HCT116 (cell line): ENCODE measurements around the gene CCDC32. TPM values are rescaled to one million over a fixed set of nuclear protein-coding genes. Genes with fewer than 3 reads are reported as not detected.

Experiments used
- ATAC-seq: fragments of 200-7000 bp; cut with Tn5 transposase; 2 replicates; pipeline ENCODE4 v1.9.1; 2020; ENCODE audit warnings: mild to moderate bottlenecking, moderate library complexity
- BruUV-seq: library from RNA; stranded (reverse); fragments of 400-500 nt; replicated peaks from 2 replicates; lab custom pipeline; 2021; lab: Mats Ljungman, UMichigan
- CTCF ChIA-PET: fragments of 300-600 bp; sonication (Branson Sonifier 250); formaldehyde crosslinking; loops from one replicate; lab custom pipeline; 2021; ENCODE audit warnings: antibody characterized with exemption; lab: Charles Lee
- POLR2A ChIA-PET: fragments of 300-600, 350-600 bp; sonication (Branson Sonifier 250); formaldehyde crosslinking; loops from one replicate; lab custom pipeline; 2021; ENCODE audit warnings: antibody characterized with exemption; lab: Charles Lee
- RAD21 ChIA-PET, 2 experiments: fragments of 300-600 bp; sonication (Branson Sonifier 250); formaldehyde crosslinking; loops; one replicate each; lab custom pipeline; 2023; ENCODE audit warnings: low total read pairs in 2 of 2; ENCODE audit not compliant: uncharacterized antibody in 2 of 2, unreplicated experiment in 2 of 2, low non-redundant PET in 1 of 2; lab: Charles Lee
- DNase-seq: peaks from one replicate; pipeline ENCODE4 v3.0.0-alpha.2; 2010; ENCODE audit warnings: low read depth, low spot score
- H2AFZ ChIP-seq: fragments of 200-600 bp; shearing (Covaris generic), sonication (generic); 2 replicates; pipeline ENCODE4 v1.6.1; 2017; ENCODE audit warnings: low read depth, mixed run types, mixed read lengths, antibody characterized with exemption, low read length; ENCODE audit not compliant: poor library complexity, severe bottlenecking
- H3K27ac ChIP-seq: 2 replicates; pipeline ENCODE4 v1.5.1; 2012; ENCODE audit warnings: low read depth, low read length
- H3K27me3 ChIP-seq: fragments of 200-600 bp; sonication (generic); 2 replicates; pipeline ENCODE4 v1.6.1; 2016; ENCODE audit warnings: mixed run types, low read length, mixed read lengths; ENCODE audit not compliant: insufficient read depth
- H3K36me3 ChIP-seq, 2 experiments: fragments of 200-500 bp in 1 of 2; fragments of 200-600 bp in 1 of 2; sonication (Bioruptor generic) in 1 of 2; sonication (generic) in 1 of 2; 2 replicates each; pipeline versions ENCODE4 v1.5.1 to v1.6.1; 2014 to 2016; ENCODE audit warnings: low read length in 2 of 2, inconsistent platforms in 1 of 2, mixed read lengths in 1 of 2, mixed run types in 1 of 2; ENCODE audit not compliant: insufficient read depth in 2 of 2, control insufficient read depth in 1 of 2
- H3K4me1 ChIP-seq, 2 experiments: fragments of 200-600 bp in 1 of 2; sonication (generic) in 1 of 2; 2 replicates each; pipeline versions ENCODE4 v1.5.1 to v1.6.1; 2012 to 2017; ENCODE audit warnings: low read length in 2 of 2, inconsistent platforms in 1 of 2, mild to moderate bottlenecking in 1 of 2, mixed read lengths in 1 of 2, mixed run types in 1 of 2, moderate library complexity in 1 of 2; ENCODE audit not compliant: insufficient read depth in 2 of 2, control insufficient read depth in 1 of 2
- H3K4me2 ChIP-seq: fragments of 200-600 bp; sonication (generic); 2 replicates; pipeline ENCODE4 v1.6.1; 2017; ENCODE audit warnings: mixed run types, low read length, mixed read lengths
- H3K4me3 ChIP-seq, 2 experiments: fragments of 200-600 bp in 1 of 2; sonication (generic) in 1 of 2; replicated peaks in 1 of 2; 2 replicates each; pipeline ENCODE4 v1.5.1; 2011 to 2016; ENCODE audit warnings: low read length in 2 of 2, control low read depth in 1 of 2, low read depth in 1 of 2, mild to moderate bottlenecking in 1 of 2, mixed read lengths in 1 of 2, mixed run types in 1 of 2
- H3K79me2 ChIP-seq: fragments of 200-600 bp; sonication (generic); 2 replicates; pipeline ENCODE4 v1.6.1; 2017; ENCODE audit warnings: mild to moderate bottlenecking, mixed run types, low read length, moderate library complexity, mixed read lengths; ENCODE audit not compliant: insufficient read depth
- H3K9ac ChIP-seq: fragments of 200-600 bp; sonication (generic); 2 replicates; pipeline ENCODE4 v1.6.1; 2016; ENCODE audit warnings: low read length, mixed read lengths
- H3K9me2 ChIP-seq: fragments of 200-600 bp; sonication (generic), shearing (Covaris generic); 2 replicates; pipeline ENCODE4 v1.6.1; 2017; ENCODE audit warnings: mixed run types, mild to moderate bottlenecking, moderate library complexity; ENCODE audit not compliant: insufficient read depth
- H3K9me3 ChIP-seq, 2 experiments: fragments of 200-500 bp in 1 of 2; fragments of 200-600 bp in 1 of 2; sonication (Bioruptor generic) in 1 of 2; sonication (generic) in 1 of 2; 2 replicates each; pipeline ENCODE4 v1.6.1; 2014 to 2017; ENCODE audit warnings: low read length in 2 of 2, mixed read lengths in 2 of 2, inconsistent platforms in 1 of 2, low read depth in 1 of 2, mild to moderate bottlenecking in 1 of 2, mixed run types in 1 of 2, moderate library complexity in 1 of 2; ENCODE audit not compliant: control insufficient read depth in 1 of 2, insufficient read depth in 1 of 2
- H4K20me1 ChIP-seq: fragments of 200-600 bp; sonication (generic), shearing (Covaris generic); 2 replicates; pipeline ENCODE4 v1.6.1; 2017; ENCODE audit warnings: mixed run types, mild to moderate bottlenecking, moderate library complexity; ENCODE audit not compliant: insufficient read depth
- CBX3 ChIP-seq: IDR thresholded peaks from 2 replicates; pipeline ENCODE4 v1.6.1; 2012; ENCODE audit warnings: low read depth
- CEBPB ChIP-seq: IDR thresholded peaks from 2 replicates; pipeline ENCODE4 v1.6.1; 2012; ENCODE audit warnings: low read depth
- FOSL1 ChIP-seq: IDR thresholded peaks from 2 replicates; pipeline ENCODE4 v1.6.1; 2012; ENCODE audit warnings: low read depth
- JUND ChIP-seq: IDR thresholded peaks from 2 replicates; pipeline ENCODE4 v1.6.1; 2012
- POLR2AphosphoS5 ChIP-seq: IDR thresholded peaks from 2 replicates; pipeline ENCODE4 v1.6.1; 2011; ENCODE audit warnings: mild to moderate bottlenecking, low read depth, low read length, moderate library complexity
- RAD21 ChIP-seq: IDR thresholded peaks from 2 replicates; pipeline ENCODE4 v1.6.1; 2012; ENCODE audit warnings: low read depth, mild to moderate bottlenecking
- SIN3A ChIP-seq: IDR thresholded peaks from 2 replicates; pipeline ENCODE4 v1.6.1; 2012; ENCODE audit warnings: low read depth
- SRF ChIP-seq: IDR thresholded peaks from 2 replicates; pipeline ENCODE4 v1.6.1; 2012; ENCODE audit warnings: low read depth
- ZFX ChIP-seq: fragments of 450-650 bp; IDR thresholded peaks from 2 replicates; pipeline ENCODE4 v1.6.1; 2017
- intact Hi-C: fragments of 100-400 bp; cut with micrococcal nuclease; formaldehyde crosslinking; loops from 2 replicates; pipeline ENCODE4 v1.10.0; 2022
- total RNA-seq: library from RNA; stranded (reverse); gene quantifications from one replicate; pipeline ENCODE4 v1.2.1, GENCODE V29; 2021; ENCODE audit not compliant: unreplicated experiment
- TF ChIP-seq, protein P1 (sequence below): IDR thresholded peaks from 2 replicates; pipeline ENCODE4 v1.6.1; 2012; ENCODE audit warnings: low read depth
- TF ChIP-seq, protein P2 (sequence below): IDR thresholded peaks from 2 replicates; pipeline ENCODE4 v1.6.1; 2012
- TF ChIP-seq, protein P3 (sequence below): IDR thresholded peaks from 2 replicates; pipeline ENCODE4 v1.6.1; 2012
- TF ChIP-seq, protein P4 (sequence below): IDR thresholded peaks from 2 replicates; pipeline ENCODE4 v1.6.1; 2011; ENCODE audit warnings: mild to moderate bottlenecking, low read length, moderate library complexity; ENCODE audit not compliant: insufficient replicate concordance; ENCODE audit errors: extremely low read depth

The CCDC32 gene
- total RNA-seq, 1 experiment from 2014 or later, result 18.6 TPM

DNA sequence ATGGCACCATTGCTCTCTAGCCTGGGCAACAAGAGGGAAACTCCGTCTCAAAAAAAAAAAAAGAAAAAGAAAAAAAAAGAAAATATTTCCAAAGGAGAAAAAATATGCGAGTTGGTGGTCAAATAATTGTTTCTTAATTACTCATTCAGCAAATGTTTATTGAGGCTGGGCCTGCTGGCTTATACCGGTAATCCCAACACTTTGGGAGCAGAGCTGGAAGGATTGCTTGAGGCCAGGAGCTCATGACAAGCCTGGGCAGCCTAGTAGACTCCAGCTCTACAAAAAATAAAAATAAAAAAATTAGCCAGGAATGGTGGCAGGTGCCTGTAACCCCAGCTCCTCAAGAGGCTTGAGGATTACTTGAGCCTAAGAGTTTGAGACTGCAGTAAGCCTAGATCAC is 33.3 kb upstream of the CCDC32 start:
- no peak overlapping the region for H3K27ac ChIP-seq
- DNase-seq (no peak), ATAC-seq (no peak)
- H3K79me2 ChIP-seq, result peaks cover 70% of the 10 kb centered on the region
- no peak overlapping the region for H3K4me2 ChIP-seq
- ChIA-PET POLR2A (no interaction called here), RAD21 (no interaction called here), CTCF (interaction anchor here (3.7 kb wide), 1 partner anchor 9 kb away, joined by 13 read pairs; no protein-coding TSS in a partner anchor)
- no peaks in the 10 kb centered on the region for H3K9me2 ChIP-seq
- H3K9me3 ChIP-seq, result no peaks in the 10 kb centered on the region
- H3K4me3 ChIP-seq, result no peak overlapping the region
- intact Hi-C loops, result loop anchor here (10.0 kb wide), 1 partner anchor 187 kb away; no protein-coding TSS in a partner anchor
- H2AFZ ChIP-seq, result no peak overlapping the region
- no peaks in the 10 kb centered on the region for H3K36me3 ChIP-seq
- no TSS peak for BruUV-seq
- no peak overlapping the region for H3K9ac ChIP-seq
- TF ChIP-seq FOSL1 (no peak), ZFX (no peak), SRF (no peak), SIN3A (no peak), CEBPB (no peak), CBX3 (no peak), RAD21 (no peak), JUND (no peak), POLR2AphosphoS5 (no peak)
- TF ChIP-seq, protein P1, sequence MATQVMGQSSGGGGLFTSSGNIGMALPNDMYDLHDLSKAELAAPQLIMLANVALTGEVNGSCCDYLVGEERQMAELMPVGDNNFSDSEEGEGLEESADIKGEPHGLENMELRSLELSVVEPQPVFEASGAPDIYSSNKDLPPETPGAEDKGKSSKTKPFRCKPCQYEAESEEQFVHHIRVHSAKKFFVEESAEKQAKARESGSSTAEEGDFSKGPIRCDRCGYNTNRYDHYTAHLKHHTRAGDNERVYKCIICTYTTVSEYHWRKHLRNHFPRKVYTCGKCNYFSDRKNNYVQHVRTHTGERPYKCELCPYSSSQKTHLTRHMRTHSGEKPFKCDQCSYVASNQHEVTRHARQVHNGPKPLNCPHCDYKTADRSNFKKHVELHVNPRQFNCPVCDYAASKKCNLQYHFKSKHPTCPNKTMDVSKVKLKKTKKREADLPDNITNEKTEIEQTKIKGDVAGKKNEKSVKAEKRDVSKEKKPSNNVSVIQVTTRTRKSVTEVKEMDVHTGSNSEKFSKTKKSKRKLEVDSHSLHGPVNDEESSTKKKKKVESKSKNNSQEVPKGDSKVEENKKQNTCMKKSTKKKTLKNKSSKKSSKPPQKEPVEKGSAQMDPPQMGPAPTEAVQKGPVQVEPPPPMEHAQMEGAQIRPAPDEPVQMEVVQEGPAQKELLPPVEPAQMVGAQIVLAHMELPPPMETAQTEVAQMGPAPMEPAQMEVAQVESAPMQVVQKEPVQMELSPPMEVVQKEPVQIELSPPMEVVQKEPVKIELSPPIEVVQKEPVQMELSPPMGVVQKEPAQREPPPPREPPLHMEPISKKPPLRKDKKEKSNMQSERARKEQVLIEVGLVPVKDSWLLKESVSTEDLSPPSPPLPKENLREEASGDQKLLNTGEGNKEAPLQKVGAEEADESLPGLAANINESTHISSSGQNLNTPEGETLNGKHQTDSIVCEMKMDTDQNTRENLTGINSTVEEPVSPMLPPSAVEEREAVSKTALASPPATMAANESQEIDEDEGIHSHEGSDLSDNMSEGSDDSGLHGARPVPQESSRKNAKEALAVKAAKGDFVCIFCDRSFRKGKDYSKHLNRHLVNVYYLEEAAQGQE, result no peak
- TF ChIP-seq, protein P2, sequence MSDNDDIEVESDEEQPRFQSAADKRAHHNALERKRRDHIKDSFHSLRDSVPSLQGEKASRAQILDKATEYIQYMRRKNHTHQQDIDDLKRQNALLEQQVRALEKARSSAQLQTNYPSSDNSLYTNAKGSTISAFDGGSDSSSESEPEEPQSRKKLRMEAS, result no peak
- TF ChIP-seq, protein P3, sequence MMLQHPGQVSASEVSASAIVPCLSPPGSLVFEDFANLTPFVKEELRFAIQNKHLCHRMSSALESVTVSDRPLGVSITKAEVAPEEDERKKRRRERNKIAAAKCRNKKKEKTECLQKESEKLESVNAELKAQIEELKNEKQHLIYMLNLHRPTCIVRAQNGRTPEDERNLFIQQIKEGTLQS, result no peak
- TF ChIP-seq, protein P4, sequence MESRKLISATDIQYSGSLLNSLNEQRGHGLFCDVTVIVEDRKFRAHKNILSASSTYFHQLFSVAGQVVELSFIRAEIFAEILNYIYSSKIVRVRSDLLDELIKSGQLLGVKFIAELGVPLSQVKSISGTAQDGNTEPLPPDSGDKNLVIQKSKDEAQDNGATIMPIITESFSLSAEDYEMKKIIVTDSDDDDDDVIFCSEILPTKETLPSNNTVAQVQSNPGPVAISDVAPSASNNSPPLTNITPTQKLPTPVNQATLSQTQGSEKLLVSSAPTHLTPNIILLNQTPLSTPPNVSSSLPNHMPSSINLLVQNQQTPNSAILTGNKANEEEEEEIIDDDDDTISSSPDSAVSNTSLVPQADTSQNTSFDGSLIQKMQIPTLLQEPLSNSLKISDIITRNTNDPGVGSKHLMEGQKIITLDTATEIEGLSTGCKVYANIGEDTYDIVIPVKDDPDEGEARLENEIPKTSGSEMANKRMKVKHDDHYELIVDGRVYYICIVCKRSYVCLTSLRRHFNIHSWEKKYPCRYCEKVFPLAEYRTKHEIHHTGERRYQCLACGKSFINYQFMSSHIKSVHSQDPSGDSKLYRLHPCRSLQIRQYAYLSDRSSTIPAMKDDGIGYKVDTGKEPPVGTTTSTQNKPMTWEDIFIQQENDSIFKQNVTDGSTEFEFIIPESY, result no peak
- no peaks in the 10 kb centered on the region for H3K27me3 ChIP-seq
- H4K20me1 ChIP-seq, result no peaks in the 10 kb centered on the region
- peaks cover 0 to 9% of the 10 kb centered on the region in 2 experiments; a peak in 2 of 4 replicates for H3K4me1 ChIP-seq
